HFF-Myc (cell line): ENCODE measurements around the gene TOGARAM2.

Experiments used
- DNase-seq: peaks from one replicate; pipeline ENCODE4 v3.0.0-alpha.2; 2011; ENCODE audit warnings: low read depth; ENCODE audit errors: extremely low read depth
- H3K4me3 ChIP-seq: replicated peaks from 2 replicates; pipeline ENCODE4 v1.5.1; 2011; ENCODE audit warnings: low read depth, mild to moderate bottlenecking, control low read depth, low read length
- TF ChIP-seq, protein P1 (sequence below): IDR thresholded peaks from 2 replicates; pipeline ENCODE4 v1.5.1; 2012; ENCODE audit warnings: mild to moderate bottlenecking, low read depth, low read length, control low read depth; ENCODE audit errors: missing control alignments

TOGARAM2 gene

DNA sequence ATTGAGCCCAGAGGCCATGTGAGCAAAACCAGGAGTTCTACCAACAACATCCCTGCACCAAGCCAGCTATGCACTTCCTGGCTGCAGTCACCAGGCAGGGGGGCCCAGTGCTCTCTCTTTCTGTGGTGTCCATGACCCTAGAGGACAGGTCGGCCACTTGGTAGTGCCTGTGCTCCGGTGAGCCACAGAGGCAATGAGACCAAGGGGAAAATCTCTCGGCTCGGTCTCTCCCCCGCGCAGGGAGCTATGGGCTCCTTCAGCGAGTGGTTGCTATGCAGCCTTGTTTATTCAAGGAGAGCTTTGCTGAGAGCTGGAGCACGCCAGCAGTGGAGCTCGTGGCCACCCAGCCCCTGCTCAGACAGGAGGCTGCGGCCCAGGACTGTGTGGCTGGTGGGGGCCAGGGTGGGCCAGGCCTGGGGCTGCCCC, at the start of gene TOGARAM2:
Gene TOGARAM2 (plus strand): TSS at position 283 of the 426 bp plus-strand sequence. CDS start 13,537 bp downstream, outside the sequence.
- no peak for DNase-seq
- TF ChIP-seq, protein P1, sequence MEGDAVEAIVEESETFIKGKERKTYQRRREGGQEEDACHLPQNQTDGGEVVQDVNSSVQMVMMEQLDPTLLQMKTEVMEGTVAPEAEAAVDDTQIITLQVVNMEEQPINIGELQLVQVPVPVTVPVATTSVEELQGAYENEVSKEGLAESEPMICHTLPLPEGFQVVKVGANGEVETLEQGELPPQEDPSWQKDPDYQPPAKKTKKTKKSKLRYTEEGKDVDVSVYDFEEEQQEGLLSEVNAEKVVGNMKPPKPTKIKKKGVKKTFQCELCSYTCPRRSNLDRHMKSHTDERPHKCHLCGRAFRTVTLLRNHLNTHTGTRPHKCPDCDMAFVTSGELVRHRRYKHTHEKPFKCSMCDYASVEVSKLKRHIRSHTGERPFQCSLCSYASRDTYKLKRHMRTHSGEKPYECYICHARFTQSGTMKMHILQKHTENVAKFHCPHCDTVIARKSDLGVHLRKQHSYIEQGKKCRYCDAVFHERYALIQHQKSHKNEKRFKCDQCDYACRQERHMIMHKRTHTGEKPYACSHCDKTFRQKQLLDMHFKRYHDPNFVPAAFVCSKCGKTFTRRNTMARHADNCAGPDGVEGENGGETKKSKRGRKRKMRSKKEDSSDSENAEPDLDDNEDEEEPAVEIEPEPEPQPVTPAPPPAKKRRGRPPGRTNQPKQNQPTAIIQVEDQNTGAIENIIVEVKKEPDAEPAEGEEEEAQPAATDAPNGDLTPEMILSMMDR: no peak
- H3K4me3 ChIP-seq: no peak within 1 kb of the TSS

DNA sequence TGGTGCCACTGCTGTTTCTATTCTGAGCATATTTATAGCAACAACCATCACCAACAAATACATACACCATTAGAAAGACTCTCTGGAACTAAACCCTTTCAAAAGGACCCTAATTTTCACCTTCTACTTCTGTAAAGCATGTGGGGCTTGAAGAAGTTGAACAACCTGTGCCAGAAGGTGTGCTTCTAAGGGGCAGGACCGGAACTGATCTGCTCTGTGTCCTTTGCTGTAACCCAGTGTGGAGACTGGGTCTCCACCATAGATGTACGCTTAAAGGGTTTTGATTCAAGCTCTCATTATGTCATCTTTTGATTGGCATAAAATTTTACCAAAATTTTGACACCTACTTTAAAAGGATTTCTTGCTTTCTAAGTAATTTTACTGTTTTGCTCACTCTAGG, 46.3 kb upstream of the TOGARAM2 start:
- TF ChIP-seq, protein P1: no peak

DNA sequence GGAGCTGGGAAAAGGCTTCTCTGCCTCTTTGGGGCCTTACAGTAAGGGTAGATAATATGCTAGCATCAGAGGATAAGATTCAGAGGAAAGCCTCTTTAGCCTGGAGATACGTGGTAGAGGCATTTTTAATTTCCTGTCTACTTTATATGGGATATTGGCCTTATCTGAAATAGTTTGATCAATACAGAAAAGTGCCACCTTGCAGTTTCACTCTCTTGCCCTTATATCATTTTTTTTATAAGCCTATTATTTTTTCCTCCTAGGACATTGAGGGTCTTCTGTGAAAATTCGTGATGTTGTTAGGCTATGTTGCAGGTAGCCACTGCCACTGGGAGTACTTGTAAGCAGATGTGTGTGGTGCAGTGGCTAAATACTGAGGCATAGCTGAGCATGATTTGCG, 40.1 kb upstream of the TOGARAM2 start:
- H3K4me3 ChIP-seq: no peak overlapping the region
- TF ChIP-seq, protein P1: no peak
- DNase-seq: no peak

More for the DNA sequence above, 46.3 kb upstream of the TOGARAM2 start:
- DNase-seq: no peak
- H3K4me3 ChIP-seq: no peak overlapping the region

DNA sequence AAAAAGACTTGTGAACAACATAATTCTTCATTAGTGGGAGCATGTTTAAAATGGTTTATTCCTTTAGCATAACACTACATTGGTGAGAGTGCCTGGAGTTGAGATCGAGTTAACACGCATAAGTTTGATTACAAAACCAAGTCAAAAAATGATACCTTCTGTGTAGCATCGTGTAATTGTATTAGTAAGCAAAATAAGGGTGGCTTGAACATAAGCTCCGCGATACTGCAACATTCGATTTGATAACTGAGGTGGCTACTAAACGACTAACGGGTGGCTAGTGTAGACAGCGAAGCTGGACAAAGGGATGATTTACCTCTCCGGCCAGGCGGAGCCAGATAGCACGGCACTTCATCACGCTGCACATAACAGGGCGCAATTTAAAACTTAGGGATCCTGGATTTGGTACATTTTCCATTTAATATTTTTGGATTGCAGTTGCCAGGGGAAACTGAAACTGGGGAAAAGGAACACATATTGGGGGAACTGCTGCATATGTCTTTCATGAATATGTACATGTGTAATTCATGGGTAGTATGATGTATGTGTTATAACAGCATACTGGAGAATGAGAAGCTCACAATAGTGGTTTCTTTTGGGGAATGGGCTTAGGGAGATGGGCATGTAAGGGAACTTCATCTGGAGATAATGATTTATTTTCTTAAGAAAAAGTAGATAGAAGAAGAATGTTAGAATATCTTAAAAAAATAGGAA, 36.4 kb upstream of the TOGARAM2 start:
- TF ChIP-seq, protein P1: no peak
- no peak for DNase-seq
- no peak overlapping the region for H3K4me3 ChIP-seq

DNA sequence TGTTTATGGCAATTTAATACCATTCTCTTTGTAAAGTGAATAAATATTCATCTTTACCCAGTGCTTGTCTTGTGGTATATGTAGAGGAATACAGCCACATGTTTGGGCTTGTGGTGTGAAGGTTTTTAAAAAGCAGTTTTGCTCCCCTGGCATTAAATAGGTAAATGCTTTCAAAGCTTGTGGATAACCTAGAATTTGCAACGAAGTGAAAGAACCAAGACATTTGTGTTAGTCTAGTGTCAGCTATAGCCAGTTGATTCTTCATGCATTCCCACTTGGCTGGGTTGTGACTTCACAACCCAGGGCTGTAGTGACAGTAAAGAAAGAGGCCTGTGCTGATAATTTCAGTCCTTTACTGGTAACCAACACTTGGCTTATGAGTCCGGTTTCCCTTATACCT, 32.9 kb upstream of the TOGARAM2 start:
- TF ChIP-seq, protein P1: no peak
- DNase-seq: no peak
- H3K4me3 ChIP-seq: no peak overlapping the region

DNA sequence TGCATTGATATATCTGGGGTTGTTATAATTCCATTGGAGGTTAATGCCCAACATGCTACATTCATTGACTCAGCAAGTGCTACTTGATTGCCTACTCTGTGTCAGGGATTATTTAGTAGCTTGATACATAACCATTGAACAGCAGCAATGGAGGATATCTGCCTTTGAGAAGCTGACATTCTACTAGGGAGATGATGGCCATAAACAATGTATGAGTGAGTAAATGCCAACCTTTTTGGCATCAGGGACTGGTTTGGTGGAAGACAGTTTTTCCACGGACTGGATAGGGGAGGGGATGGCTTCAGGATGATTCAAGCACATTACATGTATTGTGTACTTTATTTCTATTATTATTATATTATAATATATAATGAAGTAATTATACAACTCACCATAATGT, 31.9 kb upstream of the TOGARAM2 start:
- TF ChIP-seq, protein P1: no peak
- DNase-seq: no peak
- no peak overlapping the region for H3K4me3 ChIP-seq

DNA sequence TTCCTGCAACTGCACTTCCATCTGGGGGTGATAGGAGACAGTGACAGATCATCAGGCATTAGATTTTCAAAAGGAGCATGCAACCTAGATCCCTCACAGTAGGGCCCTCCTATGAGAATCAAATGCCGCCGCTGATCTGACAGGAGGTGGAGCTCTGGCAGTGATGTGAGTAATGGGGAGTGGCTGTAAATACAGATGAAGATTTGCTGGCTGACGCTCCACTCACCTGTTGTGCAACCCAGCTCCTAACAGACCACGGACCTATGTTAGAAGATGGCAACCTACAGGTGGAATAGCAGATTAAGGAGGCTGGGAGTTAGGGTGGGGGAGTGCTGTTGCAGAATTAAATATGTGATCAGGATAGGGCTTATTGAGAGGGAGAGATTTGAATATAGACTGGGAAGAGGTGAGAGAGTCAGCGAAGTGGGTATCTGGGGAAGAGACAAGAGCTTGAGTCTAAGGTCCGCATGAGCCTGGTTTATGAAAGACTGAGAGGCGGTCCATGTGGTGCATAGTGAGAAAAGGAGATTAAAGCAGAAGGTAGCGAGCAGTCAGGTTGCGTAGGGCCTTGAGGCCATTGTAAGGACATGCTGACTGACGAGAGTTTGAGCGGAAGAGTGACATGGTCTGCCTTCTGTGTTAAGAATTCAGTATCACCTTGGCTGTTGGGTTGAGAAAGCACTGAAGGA, 31.3 kb upstream of the TOGARAM2 start:
- no peak for DNase-seq
- TF ChIP-seq, protein P1: no peak
- H3K4me3 ChIP-seq: no peak overlapping the region
